Effector memory CD4-positive, alpha-beta T cell (primary cell): ENCODE results near the gene TMEM147.

Experiments
- DNase-seq, 3 donors: peaks; one replicate each; pipeline ENCODE4 v3.0.0-alpha.2; 2020
- H3K27ac ChIP-seq: 2 replicates; pipeline ENCODE4 v1.7.0; 2013; ENCODE audit warnings: mild to moderate bottlenecking, low read length, moderate library complexity; ENCODE audit not compliant: insufficient read depth, poor library complexity, severe bottlenecking
- H3K27me3 ChIP-seq: replicated peaks from 2 replicates; pipeline ENCODE4 v1.7.0; 2013; ENCODE audit warnings: mild to moderate bottlenecking, low read length; ENCODE audit not compliant: insufficient read depth, control insufficient read depth, poor library complexity, severe bottlenecking
- H3K36me3 ChIP-seq: 2 replicates; pipeline ENCODE4 v1.7.0; 2013; ENCODE audit warnings: mild to moderate bottlenecking, low read length, moderate library complexity; ENCODE audit not compliant: control insufficient read depth, insufficient read depth
- H3K4me1 ChIP-seq: 2 replicates; pipeline ENCODE4 v1.7.0; 2013; ENCODE audit warnings: low read length, mild to moderate bottlenecking; ENCODE audit not compliant: control insufficient read depth, insufficient read depth, poor library complexity, severe bottlenecking
- H3K4me3 ChIP-seq: 2 replicates; pipeline ENCODE4 v1.7.0; 2013; ENCODE audit warnings: low read length, low read depth, mild to moderate bottlenecking; ENCODE audit not compliant: insufficient read depth, poor library complexity, severe bottlenecking
- H3K9me3 ChIP-seq: 2 replicates; pipeline ENCODE4 v1.7.0; 2013; ENCODE audit warnings: mild to moderate bottlenecking, low read length, moderate library complexity; ENCODE audit not compliant: control insufficient read depth

TMEM147 gene

DNA sequence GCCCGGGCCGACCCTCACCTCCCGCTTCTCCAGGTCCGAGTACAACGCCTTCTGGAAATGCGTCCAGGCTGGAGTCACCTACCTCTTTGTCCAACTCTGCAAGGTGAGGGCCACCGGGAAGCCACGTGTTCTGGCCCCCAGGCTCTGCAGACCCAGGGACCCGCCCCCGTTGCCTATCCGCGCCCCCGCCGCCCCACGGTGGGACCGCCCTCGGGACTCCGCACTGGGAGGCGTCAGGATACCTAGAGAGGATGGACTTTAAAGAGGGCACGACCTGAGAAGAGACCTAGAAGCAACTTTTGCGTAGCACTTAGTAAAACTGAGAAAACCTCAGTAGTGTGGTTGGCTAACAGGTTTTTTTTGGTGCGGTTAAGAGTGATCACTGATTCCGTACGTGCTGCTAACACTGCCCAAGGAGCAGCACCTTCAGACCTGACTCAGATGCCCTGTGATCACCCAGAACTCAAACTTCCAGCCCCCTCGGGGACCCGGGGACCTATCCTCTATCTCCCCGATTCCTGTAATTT lies 492 bp downstream of the TMEM147 start:
- H3K4me1 ChIP-seq: peaks cover 20% of the 10 kb centered on the region
- peak overlapping the region; percentile 76 for H3K27ac ChIP-seq
- H3K36me3 ChIP-seq: no peaks in the 10 kb centered on the region
- no peaks in the 10 kb centered on the region for H3K9me3 ChIP-seq
- peak overlapping the region; percentile 88 for H3K4me3 ChIP-seq
- no peaks in the 10 kb centered on the region for H3K27me3 ChIP-seq
- DNase-seq: peak; percentile 21 to 32 (median 23)

DNA sequence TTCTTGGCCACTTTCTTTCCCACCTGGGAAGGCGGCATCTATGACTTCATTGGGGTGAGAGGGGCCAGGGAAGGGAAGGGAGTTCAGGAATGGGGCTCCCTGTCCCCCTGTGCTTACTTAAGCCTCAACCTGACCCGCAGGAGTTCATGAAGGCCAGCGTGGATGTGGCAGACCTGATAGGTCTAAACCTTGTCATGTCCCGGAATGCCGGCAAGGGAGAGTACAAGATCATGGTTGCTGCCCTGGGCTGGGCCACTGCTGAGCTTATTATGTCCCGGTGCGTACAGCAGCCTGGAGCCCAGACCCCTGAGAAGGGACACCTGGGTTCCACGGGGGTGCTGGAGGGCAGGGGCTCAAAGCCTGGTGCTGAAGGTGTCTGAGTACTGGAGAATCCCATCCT lies 1.1 kb downstream of the TMEM147 start:
- H3K36me3 ChIP-seq: no peaks in the 10 kb centered on the region
- no peaks in the 10 kb centered on the region for H3K27me3 ChIP-seq
- H3K9me3 ChIP-seq: no peaks in the 10 kb centered on the region
- peak overlapping the region; percentile 88 for H3K4me3 ChIP-seq
- no peak for DNase-seq
- H3K27ac ChIP-seq: peak overlapping the region; percentile 76
- peaks cover 20% of the 10 kb centered on the region for H3K4me1 ChIP-seq

GRCh38 chr19:35549174-35549788 lies 3.9 kb downstream of the TMEM147 start:
- no peak overlapping the region for H3K4me3 ChIP-seq
- H3K4me1 ChIP-seq: peaks cover 20% of the 10 kb centered on the region
- peak; percentile 12 to 54 (median 25) for DNase-seq
- no peaks in the 10 kb centered on the region for H3K36me3 ChIP-seq
- H3K27me3 ChIP-seq: no peaks in the 10 kb centered on the region
- no peak overlapping the region for H3K27ac ChIP-seq
- H3K9me3 ChIP-seq: no peaks in the 10 kb centered on the region

DNA sequence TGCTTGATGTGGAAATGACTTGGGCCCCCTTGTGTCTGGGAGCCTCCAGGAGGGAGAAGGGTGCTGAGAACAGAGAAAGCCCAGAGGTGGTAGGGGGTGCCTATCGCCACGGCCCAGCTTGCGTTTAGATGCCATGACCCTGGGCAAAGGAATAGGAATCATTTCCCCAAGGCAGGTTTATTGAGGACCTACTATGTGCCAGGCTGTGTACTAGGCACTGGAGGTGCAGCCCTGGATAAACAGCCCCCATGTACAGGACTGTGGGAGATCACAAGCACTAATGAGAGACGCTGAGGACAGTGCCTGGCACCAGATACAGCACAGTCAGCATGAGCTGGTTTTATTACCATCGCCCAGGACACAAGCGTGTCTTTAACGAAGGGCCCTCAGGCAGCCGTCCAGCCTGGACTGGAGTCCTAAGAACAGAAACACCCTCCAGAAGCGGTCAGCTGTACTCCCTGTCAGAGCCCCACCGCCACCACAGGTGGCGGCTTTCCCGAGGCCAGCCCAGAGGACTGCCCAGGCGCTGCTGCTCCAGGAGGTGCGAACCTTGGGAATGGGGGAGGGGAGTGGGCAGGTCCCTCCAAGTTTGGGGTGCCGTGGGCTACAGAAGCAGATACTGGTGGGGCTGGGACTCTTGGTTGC lies 4.6 kb downstream of the TMEM147 start:
- DNase-seq: no peak
- Histone ChIP-seq H3K4me1 (peaks cover 14% of the 10 kb centered on the region), H3K4me3 (no peak overlapping the region), H3K27me3 (no peaks in the 10 kb centered on the region), H3K36me3 (no peaks in the 10 kb centered on the region), H3K27ac (no peak overlapping the region), H3K9me3 (no peaks in the 10 kb centered on the region)

DNA sequence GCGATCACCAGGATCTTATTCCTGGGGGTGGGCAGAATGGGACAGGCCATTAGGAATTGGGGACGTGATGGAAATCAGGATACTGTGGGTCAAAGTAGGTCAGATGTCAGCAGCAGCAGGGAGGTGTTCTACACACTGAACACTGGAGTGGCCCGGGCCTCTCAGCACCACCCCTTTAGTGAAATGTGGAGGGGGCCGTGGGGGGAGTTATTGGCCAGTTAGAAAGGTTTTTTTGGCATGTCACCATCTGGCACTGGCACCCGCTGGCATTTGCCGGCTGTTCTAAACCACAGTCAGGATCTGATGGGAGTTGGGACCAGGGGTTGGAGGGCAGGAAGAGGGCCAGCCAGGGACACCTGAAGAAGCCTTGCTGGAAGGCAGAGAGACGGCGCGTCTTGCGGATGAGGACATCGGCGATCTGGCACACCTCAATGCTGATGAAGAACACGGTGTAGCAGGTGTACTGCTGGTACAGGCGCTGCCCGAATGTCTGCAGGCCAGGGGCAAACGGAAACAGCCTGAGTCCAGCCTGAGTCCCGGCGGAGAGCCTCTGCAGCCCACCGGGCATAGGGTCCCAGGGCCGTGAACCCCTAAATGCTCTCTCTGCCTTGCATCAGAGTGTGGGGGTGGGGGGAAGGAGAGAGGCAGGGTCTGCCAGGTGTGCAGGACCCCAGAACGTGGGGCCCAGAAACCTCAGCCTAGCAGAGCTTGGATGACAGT lies 5.8 kb downstream of the TMEM147 start:
- no peak overlapping the region for H3K4me3 ChIP-seq
- no peaks in the 10 kb centered on the region for H3K36me3 ChIP-seq
- H3K9me3 ChIP-seq: no peaks in the 10 kb centered on the region
- no peak overlapping the region for H3K27ac ChIP-seq
- DNase-seq: no peak
- H3K4me1 ChIP-seq: peaks cover 6% of the 10 kb centered on the region
- H3K27me3 ChIP-seq: no peaks in the 10 kb centered on the region

DNA sequence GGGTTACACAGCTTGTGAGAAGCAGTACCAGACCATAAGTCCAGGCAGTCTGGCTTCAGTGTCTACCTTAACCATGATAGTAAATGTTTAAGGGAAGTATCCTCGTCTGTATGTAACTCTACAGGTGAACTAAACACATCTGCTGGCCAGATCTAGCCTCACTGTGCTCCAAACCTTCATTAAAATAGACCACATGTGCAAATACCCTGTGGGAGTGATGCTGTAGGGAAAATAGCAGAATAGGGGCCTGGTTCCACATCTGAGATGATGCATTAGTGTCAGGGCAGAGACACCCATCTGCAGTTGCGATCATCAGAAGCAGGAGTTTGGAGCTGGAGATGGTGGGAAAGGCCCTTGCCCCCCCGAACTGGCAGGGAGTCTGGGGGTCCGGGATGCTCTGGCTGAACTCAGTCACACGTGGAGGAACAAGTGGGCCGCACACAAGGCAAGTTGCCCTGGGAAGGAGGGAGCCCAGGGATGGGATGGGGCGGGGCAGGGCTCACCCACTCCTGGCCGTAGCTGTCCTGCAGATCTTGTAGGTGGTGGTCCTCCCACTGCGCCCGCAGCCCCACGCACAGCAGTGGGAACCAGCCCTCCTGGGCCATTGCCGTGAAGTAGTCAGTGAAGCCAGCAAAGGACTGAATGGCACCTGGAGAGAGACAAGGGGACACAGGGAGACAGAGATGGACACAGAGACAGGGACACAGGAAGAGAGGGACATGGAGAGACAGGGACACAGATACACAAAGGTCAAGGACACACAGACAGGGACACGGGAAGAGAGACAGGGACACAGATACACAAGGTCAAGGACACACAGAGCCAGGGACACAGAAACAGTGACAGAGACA lies 7.3 kb downstream of the TMEM147 start:
- no peak for DNase-seq
- Histone ChIP-seq H3K27ac (no peak overlapping the region), H3K4me1 (peaks cover under 1% of the 10 kb centered on the region), H3K9me3 (no peaks in the 10 kb centered on the region), H3K36me3 (no peaks in the 10 kb centered on the region), H3K27me3 (no peaks in the 10 kb centered on the region), H3K4me3 (no peak overlapping the region)

DNA sequence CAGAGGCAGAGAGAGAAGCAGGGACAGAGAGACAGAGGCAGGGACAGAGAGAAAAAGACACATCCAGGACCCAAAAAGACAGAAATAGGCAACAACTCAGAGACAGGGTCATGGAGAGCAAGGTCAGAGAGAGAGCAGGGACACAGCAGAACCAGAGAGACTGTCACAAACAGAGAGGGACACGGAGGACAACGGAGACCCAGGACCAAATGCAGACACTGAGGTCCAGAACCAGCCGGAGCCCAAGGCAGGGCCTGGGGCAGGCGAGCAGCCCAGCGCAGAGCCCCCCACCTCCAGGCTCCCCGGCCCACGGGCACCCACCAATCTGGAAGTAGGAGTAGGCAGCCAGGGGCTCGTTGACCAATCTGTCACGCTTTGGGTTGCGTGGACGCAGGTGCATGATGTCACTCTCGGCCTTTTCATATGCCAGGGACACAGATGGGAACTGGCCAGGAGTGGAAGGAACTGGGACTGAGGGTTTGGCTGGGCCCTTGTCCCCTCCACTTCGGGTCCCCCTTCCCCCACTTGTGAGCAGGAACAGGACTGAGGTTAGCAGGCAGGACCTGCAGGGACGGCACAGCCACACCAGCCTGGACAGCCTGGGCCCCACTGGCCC lies 8.1 kb downstream of the TMEM147 start:
- no peak overlapping the region for H3K27ac ChIP-seq
- no peaks in the 10 kb centered on the region for H3K9me3 ChIP-seq
- H3K4me3 ChIP-seq: no peak overlapping the region
- H3K36me3 ChIP-seq: no peaks in the 10 kb centered on the region
- H3K4me1 ChIP-seq: peaks cover 7% of the 10 kb centered on the region
- DNase-seq: no peak
- no peaks in the 10 kb centered on the region for H3K27me3 ChIP-seq

GRCh38 chr19:35554076-35554475 lies 8.7 kb downstream of the TMEM147 start:
- no peaks in the 10 kb centered on the region for H3K9me3 ChIP-seq
- H3K27me3 ChIP-seq: peaks cover 3% of the 10 kb centered on the region
- no peaks in the 10 kb centered on the region for H3K36me3 ChIP-seq
- H3K4me3 ChIP-seq: no peak overlapping the region
- peaks cover 8% of the 10 kb centered on the region for H3K4me1 ChIP-seq
- no peak for DNase-seq
- H3K27ac ChIP-seq: no peak overlapping the region

DNA sequence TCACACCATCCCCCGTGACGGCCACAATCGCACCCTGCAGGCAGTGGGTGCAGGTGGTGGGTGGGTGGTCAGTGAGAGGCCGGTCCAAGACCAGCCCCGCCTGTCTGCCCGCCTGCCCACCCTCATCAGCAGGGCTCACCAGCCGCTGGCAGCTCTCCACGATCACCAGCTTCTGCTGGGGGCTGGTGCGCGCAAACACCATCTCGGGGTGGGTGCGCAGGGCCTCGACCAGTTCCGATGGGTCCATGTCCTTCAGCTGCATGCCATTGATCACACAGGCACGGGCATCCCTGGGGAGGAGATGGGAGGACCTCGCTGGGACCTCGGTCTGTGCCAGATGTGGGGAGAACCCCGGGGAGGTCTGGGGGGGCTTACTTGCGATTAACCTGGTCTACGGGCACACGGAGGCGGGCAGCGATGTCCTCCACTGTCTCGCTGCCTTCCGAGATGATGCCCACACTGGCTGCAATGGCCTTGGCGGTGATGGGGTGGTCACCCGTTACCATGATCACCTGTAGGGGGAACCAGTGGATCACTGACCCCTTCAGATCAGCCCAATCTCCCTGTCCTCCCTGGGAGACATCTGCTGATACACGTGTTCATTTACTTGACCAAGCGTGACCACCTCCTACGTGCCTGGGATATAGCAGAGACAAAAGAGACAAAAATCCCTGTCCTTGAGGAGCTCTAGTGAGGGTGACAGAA lies 10.0 kb downstream of the TMEM147 start:
- H3K9me3 ChIP-seq: no peaks in the 10 kb centered on the region
- H3K4me1 ChIP-seq: peaks cover 8% of the 10 kb centered on the region
- no peak overlapping the region for H3K4me3 ChIP-seq
- peaks cover 8% of the 10 kb centered on the region for H3K27me3 ChIP-seq
- H3K36me3 ChIP-seq: no peaks in the 10 kb centered on the region
- no peak overlapping the region for H3K27ac ChIP-seq
- no peak for DNase-seq
